Activated effector memory CD4-positive, alpha-beta T cell treated with Interleukin-2 at 50 U/mL for 16 hours (primary cell): ENCODE results near the gene TOGARAM1.

Source experiments
- DNase-seq: peaks from one replicate; pipeline ENCODE4 v3.0.0-alpha.2; 2020

TOGARAM1 gene

GRCh38 chr14:44966601-44967336 is 4.8 kb downstream of the TOGARAM1 start:
- no peak for DNase-seq

GRCh38 chr14:44968714-44969113 is 6.7 kb downstream of the TOGARAM1 start:
- DNase-seq, result no peak

- DNase-seq, result no peak
Observed at GRCh38 chr14:44970907-44971306, 8.9 kb downstream of the TOGARAM1 start.

- no peak for DNase-seq
Observed at GRCh38 chr14:44971459-44971858, 9.5 kb downstream of the TOGARAM1 start.

- no peak for DNase-seq
Observed at GRCh38 chr14:44979273-44979672, 17.3 kb downstream of the TOGARAM1 start.

- no peak for DNase-seq
Observed at GRCh38 chr14:44979740-44980356, 17.9 kb downstream of the TOGARAM1 start.

- DNase-seq, result no peak
Observed at GRCh38 chr14:44981198-44981597, 19.2 kb downstream of the TOGARAM1 start.

- no peak for DNase-seq
Observed at GRCh38 chr14:44982594-44982993, 20.6 kb downstream of the TOGARAM1 start.

GRCh38 chr14:44988694-44989093 is 26.7 kb downstream of the TOGARAM1 start:
- no peak for DNase-seq

GRCh38 chr14:44989497-44990440 is 27.8 kb downstream of the TOGARAM1 start:
- no peak for DNase-seq

- DNase-seq, result no peak
Observed at GRCh38 chr14:44990533-44990932, 28.5 kb downstream of the TOGARAM1 start.

GRCh38 chr14:44995196-44995595 is 33.2 kb downstream of the TOGARAM1 start:
- no peak for DNase-seq

GRCh38 chr14:44995770-44996294 is 33.8 kb downstream of the TOGARAM1 start:
- no peak for DNase-seq

GRCh38 chr14:45003924-45004323 is 41.9 kb downstream of the TOGARAM1 start:
- DNase-seq, result no peak

GRCh38 chr14:45015133-45015532 is 53.1 kb downstream of the TOGARAM1 start:
- no peak for DNase-seq

- DNase-seq, result no peak
Observed at GRCh38 chr14:45028107-45028626, 66.2 kb downstream of the TOGARAM1 start.

- DNase-seq, result no peak
Observed at GRCh38 chr14:45034730-45035129, 72.7 kb downstream of the TOGARAM1 start.

GRCh38 chr14:45038256-45038655 is 76.3 kb downstream of the TOGARAM1 start:
- DNase-seq, result no peak

GRCh38 chr14:45038865-45039264 is 76.9 kb downstream of the TOGARAM1 start:
- no peak for DNase-seq

GRCh38 chr14:45039390-45039789 is 77.4 kb downstream of the TOGARAM1 start:
- DNase-seq, result no peak

- DNase-seq, result no peak
Observed at GRCh38 chr14:45041641-45042040, 79.7 kb downstream of the TOGARAM1 start.

GRCh38 chr14:45044638-45045037 is 82.6 kb downstream of the TOGARAM1 start:
- DNase-seq, result no peak

- no peak for DNase-seq
Observed at GRCh38 chr14:45048385-45048784, 86.4 kb downstream of the TOGARAM1 start.
